ENCODE data around the gene DPH6.

Gene DPH6

GRCh38 chr15:35327789-35328188 is 218.2 kb downstream of the DPH6 start:
- H3K36me3 Mint-ChIP-seq = peaks cover 5% of the 10 kb centered on the region
- H3K4me3 Mint-ChIP-seq = no peak overlapping the region
- no peaks in the 10 kb centered on the region for H3K9me3 Mint-ChIP-seq (ENCODE audit: low read depth)
- no peak overlapping the region for H3K27ac Mint-ChIP-seq
- no peaks in the 10 kb centered on the region for H3K4me1 Mint-ChIP-seq (ENCODE audit: low read depth)
- no peaks in the 10 kb centered on the region for H3K27me3 Mint-ChIP-seq

DNA sequence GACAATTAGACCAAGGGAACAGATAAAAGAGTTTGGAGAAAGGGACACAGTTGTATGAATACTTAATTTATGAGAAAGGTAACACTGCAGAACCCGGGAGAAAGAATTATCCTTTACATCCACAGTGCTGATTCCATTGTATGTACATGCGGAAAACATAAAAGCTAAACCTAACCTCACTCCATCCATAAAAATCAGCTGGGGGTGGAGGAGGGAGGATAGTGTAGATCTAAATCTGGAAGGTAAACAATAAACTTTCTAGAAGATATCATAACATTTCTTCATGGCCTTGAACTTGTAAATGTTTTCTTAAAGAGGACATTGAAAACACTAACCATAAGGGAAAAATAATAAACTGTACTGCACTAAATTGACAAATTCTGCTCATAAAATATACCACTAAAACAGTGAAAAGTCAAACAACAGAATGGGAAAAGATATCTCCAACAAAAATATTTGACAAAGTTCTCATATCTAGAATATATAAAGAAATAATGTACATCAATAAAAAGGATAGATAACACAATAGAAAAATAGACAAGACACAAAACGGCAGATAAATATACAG is 220.5 kb downstream of the DPH6 start:
- H3K36me3 Mint-ChIP-seq = peaks cover 5% of the 10 kb centered on the region
- H3K27ac Mint-ChIP-seq = no peak overlapping the region
- no peaks in the 10 kb centered on the region for H3K4me1 Mint-ChIP-seq (ENCODE audit: low read depth)
- H3K4me3 Mint-ChIP-seq = no peak overlapping the region
- H3K9me3 Mint-ChIP-seq (ENCODE audit: low read depth) = no peaks in the 10 kb centered on the region
- H3K27me3 Mint-ChIP-seq = no peaks in the 10 kb centered on the region

DNA sequence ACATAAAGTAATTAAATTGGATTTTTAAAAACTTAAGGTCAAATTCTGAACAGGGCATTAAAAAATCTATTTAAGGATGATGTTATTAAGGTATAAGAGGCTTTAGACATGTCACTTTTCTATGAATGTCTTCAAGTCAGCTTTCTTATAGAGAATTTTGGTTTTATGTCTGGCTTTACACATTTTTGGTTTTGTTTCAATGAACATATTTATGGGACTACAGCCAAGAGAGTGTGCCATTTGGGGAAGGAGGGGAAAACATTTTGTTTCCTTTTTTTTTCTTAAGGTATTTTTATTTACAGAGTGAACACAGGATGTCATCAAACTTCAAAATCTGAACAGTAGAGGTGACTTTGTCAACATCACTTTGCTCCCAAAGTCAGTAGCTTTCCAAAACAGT is 222.8 kb downstream of the DPH6 start:
- Mint-ChIP-seq H3K4me3 (no peak overlapping the region), H3K4me1 (ENCODE audit: low read depth) (no peaks in the 10 kb centered on the region), H3K36me3 (no peaks in the 10 kb centered on the region), H3K9me3 (ENCODE audit: low read depth) (no peaks in the 10 kb centered on the region), H3K27me3 (no peaks in the 10 kb centered on the region), H3K27ac (no peak overlapping the region)

DNA sequence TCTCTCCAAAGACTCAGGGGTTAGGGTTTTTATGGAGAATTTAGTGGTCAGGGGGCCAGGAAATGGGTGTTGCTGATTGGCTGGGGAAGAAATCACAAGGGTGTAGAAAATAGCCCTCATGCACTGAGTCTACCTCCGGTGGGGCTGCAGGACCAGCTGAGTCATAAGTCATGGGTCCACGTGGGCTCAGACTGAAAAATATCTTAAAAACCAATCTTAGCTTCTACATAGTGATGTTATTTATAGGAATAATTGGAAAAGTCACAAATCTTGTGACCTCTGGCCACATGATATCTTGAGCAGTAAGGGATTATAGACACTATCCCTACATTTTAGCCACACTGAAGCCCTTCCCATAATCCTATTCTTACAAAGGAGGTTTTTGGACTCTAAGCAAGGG is 224.0 kb downstream of the DPH6 start:
- H3K4me1 Mint-ChIP-seq (ENCODE audit: low read depth) = no peaks in the 10 kb centered on the region

DNA sequence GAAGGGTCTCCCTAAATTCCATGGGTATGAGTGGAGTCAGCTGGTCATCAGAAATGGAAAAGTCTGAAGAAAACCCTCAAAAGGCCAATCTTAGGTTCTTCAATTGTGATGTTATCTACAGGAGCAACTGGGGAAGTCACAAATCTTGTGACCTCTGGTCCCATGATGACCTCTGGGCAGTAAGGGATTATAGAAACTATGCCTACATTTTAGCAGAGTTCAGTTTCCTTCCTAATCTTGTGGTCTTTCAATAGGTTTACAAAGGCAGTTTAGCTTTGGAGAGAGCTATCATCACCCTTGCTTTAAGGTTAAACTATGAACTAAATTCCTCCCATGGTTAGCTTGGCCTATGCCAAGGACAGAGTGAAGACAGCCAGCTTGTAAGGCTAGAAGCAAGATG is 225.1 kb downstream of the DPH6 start:
- Mint-ChIP-seq H3K27me3 (no peaks in the 10 kb centered on the region), H3K27ac (no peak overlapping the region), H3K4me1 (ENCODE audit: low read depth) (no peaks in the 10 kb centered on the region), H3K9me3 (ENCODE audit: low read depth) (no peaks in the 10 kb centered on the region), H3K4me3 (no peak overlapping the region), H3K36me3 (no peaks in the 10 kb centered on the region)

More for the DNA sequence above, 224.0 kb downstream of the DPH6 start:
- Mint-ChIP-seq H3K27ac (no peak overlapping the region), H3K36me3 (no peaks in the 10 kb centered on the region), H3K4me3 (no peak overlapping the region), H3K27me3 (no peaks in the 10 kb centered on the region), H3K9me3 (ENCODE audit: low read depth) (no peaks in the 10 kb centered on the region)

All from activated naive CD8-positive, alpha-beta T cell (primary cell).